NB4 (cell line): ENCODE results near the gene IMPACT.

Experiments
- DNase-seq: peaks from one replicate; pipeline ENCODE4 v3.0.0; 2010; ENCODE audit warnings: low read depth
- H3K4me3 ChIP-seq: one replicate; pipeline ENCODE4 v1.5.1; 2011; ENCODE audit warnings: mild to moderate bottlenecking, low read depth, low read length, moderate library complexity
- CTCF ChIP-seq: IDR thresholded peaks from one replicate; pipeline ENCODE4 v1.5.1; 2012; ENCODE audit warnings: low read depth, low read length
- MAX ChIP-seq: IDR thresholded peaks from 2 replicates; pipeline ENCODE4 v1.6.1; 2011; ENCODE audit warnings: low read depth, low read length
- MYC ChIP-seq: IDR thresholded peaks from 2 replicates; pipeline ENCODE4 v1.6.1; 2011; ENCODE audit warnings: low read depth, low read length
- POLR2A ChIP-seq: IDR thresholded peaks from 2 replicates; pipeline ENCODE4 v1.6.1; 2011; ENCODE audit warnings: mild to moderate bottlenecking; ENCODE audit not compliant: insufficient read length; ENCODE audit errors: extremely low read depth

The IMPACT gene

GRCh38 chr18:24395049-24395795 lies 31.2 kb upstream of the IMPACT start:
- DNase-seq = peak; percentile 11
- peak overlapping the region; percentile 1 for H3K4me3 ChIP-seq
- TF ChIP-seq POLR2A (no peak), MAX (no peak), MYC (no peak), CTCF (no peak)

- DNase-seq = peak; percentile 6
- H3K4me3 ChIP-seq = peak overlapping the region; percentile 90
- TF ChIP-seq MYC (no peak), MAX (no peak), POLR2A (no peak), CTCF (no peak)
Measured at GRCh38 chr18:24396082-24396633, 30.3 kb upstream of the IMPACT start.

- H3K4me3 ChIP-seq = peak overlapping the region; percentile 90
- TF ChIP-seq MAX (peak; percentile 92), CTCF (no peak), MYC (peak; percentile 86), POLR2A (no peak)
- peak; percentile 80 for DNase-seq
Measured at GRCh38 chr18:24397131-24397693, 29.3 kb upstream of the IMPACT start.

GRCh38 chr18:24397694-24398368 lies 28.6 kb upstream of the IMPACT start, which contains the start of gene OSBPL1A:
Gene OSBPL1A (minus strand): TSS chr18:24397824. CDS start chr18:24377533, 20,291 bp downstream.
- peak; percentile 98 for DNase-seq
- peak within 1 kb of the TSS; percentile 90 for H3K4me3 ChIP-seq
- peak; percentile 82 for TF ChIP-seq POLR2A
- no peak for TF ChIP-seq CTCF
- peak; percentile 69 for TF ChIP-seq MAX
- TF ChIP-seq MYC = peak; percentile 33; the same call in 1 of the 2 replicates

GRCh38 chr18:24398540-24398939 lies 27.9 kb upstream of the IMPACT start:
- peak; percentile 26 for DNase-seq
- TF ChIP-seq CTCF (no peak), MAX (no peak), POLR2A (no peak), MYC (no peak)
- peak overlapping the region; percentile 53 for H3K4me3 ChIP-seq
